HG02678 (cell line): Measurements from ENCODE around the gene ZNRF3.
"Not testable (repeated sequence)": the region's sequence is repeated elsewhere in the genome, so short reads cannot be mapped to it uniquely, and the experiment has no call there.

Experiments
- ATAC-seq: cut with Tn5 transposase; IDR thresholded peaks from one replicate; pipeline ENCODE4 v1.9.1; 2021; ENCODE audit warnings: mild to moderate bottlenecking, moderate library complexity; ENCODE audit not compliant: unreplicated experiment

Gene ZNRF3

DNA sequence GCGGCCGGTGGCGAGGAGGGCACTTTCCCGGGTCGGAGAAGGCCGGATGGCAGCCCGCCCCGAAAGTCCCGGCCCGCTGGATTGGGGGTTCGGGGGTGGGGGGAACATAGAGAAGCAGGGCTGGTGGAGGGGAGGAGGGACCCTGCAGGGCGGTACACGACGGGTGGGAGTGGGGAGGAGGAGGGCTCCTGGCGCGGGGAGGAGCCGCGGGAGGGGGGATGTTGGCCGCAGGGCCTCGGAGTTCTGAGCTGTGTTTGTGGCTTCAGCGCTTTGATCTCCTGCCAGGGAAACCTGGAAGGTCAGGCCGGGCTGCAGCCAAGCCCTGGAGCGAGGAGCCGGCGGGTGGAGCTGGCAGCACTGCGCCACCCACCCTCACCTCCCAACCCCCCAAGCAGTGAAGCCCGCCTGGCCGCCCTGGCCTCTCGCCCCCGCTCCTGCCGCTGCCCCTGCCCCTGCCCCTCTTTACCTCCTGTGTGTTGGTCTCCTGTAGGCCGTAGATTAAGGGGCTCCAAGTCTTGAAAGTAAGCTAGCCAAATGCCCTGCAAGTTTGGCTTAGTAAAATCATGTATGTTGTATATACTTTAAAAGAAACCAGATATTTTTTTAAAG, 147.3 kb downstream of the ZNRF3 start:
- ATAC-seq, result no peak

DNA sequence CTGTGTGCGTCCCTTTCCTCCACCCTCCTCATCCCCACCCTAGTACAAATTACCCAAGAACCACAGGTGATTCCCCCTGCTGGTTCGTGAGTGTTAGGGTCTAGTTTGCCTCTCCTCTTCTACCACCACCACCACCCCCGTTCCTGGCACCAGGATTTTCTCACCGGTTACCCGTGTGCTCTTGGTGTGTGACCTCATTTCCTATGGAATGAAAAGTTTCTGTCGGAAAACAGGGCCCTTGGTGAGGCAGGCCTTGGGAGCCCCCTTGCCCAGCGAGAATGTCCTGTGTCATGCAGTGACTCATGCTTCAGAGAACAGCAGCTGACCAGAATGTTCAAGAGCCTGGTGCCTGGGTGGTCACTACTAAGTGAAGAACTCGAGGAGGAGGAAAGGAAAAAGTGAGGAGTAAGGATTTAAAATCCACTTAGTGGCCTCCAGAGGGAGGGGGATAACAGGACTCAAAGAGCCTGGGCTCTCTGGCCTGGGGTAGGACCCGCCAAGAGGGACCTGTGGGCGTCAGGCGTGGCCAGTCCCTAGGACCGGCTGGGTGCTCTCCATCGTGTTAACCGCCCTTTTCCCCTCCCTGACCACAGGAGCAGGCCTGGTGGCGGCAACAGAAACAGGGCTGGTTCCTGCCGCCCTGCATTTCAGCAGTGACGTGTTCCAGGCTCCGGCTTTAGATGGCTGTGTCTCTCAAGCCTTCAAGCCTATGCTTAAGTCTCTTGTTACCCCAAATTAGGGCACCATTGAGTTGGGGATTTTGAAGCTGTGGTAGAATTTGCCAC, 148.0 kb downstream of the ZNRF3 start:
- no peak for ATAC-seq

DNA sequence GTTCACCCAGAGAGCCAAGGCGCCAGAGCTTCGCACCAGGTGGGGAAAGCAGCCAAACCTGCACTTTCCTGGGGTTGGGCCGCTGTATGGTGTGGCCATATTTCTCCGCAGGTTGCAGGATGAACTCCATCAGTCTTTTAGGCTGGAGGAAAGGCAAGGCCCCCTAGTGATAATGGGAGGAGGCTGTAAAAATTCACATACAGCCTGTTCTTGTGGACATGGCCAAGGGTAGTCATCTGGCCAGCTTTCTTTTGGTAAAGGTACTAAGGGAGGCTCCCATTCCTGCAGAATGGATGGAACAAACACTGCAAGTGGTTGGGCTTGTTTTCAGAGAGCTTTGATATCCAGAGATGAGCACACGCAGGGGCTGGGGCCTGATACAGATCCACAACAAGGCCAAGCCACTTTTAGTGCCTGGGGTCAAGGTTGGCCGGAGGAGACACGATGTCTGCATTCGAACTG, 148.7 kb downstream of the ZNRF3 start:
- ATAC-seq, result no peak

DNA sequence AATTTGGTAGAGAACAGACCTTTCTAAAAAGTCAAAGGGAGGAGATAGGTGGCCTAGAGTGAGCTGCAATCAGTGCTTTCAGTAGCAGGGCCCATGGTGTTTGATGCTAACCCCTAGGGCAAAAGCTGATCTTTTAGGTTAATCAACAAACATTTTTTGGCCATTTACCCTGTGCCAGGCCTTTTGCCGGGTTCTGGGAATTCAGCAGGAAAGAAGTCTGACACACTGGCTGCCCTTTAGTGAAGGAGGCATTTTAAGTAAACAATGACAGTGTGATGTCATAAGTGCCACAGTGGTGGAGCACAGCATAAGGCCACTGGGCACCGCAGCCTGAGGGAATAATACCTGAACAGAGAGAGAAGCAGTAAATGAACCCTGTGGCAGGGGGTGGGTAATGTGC, 149.2 kb downstream of the ZNRF3 start:
- no peak for ATAC-seq

DNA sequence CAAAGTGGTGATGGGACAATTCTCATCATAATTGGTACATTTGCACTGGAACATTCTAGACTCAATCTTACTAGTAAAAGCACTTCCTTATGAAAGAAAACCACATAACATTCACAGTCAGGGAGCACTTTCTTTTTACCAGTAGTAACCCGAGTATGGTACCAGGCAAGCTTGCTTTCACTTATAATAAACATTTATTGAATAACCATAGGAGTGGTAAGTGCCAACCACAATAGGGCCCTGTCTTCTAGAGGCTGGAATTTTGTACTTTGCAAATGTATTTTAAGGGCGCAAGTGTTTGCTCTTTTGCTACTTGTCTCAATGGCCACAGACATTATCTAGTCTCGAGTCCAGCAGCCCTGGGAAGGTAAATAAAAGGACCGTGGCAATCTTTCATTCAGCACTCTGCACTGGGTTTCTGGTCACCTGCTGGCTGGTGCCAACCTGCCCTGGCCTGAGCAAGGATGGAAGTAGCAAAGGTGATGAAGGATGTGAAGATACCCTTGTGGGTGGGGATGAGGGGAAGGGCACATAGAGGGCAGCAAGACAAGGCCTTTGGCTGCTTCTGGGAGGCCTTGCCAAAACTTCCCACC, 154.1 kb downstream of the ZNRF3 start:
- ATAC-seq, result no peak

DNA sequence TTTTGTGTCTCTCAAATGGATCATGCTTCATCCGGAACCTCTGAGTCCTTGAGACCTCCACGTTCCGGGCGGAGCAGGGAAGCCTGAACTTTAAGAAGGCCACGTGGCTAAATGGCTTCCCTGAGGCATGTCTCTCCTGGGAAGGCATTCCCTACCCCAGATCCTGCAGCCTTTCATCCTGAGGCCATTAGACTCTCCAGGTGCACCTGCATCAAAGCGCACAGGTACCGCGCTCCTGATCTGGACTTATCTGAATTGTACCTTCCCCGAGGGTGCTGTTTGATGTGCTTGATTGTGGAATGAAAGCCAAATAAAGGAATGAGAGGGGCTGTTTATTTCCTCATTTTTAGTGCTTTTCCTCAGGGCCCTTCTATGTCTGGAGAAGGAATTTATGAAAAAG, 155.8 kb downstream of the ZNRF3 start:
- no peak for ATAC-seq

DNA sequence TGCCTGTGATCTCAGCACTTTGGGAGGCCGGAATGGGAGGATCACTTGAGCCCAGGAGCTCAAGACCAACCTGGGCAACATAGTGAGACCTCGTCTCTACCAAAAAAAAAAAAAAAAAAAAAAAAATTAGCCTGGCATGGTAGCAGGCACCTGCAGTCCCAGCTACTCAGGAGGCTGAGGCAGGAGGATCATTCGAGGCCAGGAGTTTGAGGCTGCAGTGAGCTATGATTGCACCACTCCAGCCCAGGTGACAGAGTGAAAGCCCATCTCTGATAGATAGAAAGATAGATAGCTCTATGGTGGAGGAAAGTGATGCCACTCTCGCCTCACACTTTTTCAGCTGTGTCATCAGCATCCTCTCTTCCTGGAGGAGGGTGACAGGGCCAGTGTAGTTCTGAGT, 156.3 kb downstream of the ZNRF3 start:
- not testable (repeated sequence) for ATAC-seq

DNA sequence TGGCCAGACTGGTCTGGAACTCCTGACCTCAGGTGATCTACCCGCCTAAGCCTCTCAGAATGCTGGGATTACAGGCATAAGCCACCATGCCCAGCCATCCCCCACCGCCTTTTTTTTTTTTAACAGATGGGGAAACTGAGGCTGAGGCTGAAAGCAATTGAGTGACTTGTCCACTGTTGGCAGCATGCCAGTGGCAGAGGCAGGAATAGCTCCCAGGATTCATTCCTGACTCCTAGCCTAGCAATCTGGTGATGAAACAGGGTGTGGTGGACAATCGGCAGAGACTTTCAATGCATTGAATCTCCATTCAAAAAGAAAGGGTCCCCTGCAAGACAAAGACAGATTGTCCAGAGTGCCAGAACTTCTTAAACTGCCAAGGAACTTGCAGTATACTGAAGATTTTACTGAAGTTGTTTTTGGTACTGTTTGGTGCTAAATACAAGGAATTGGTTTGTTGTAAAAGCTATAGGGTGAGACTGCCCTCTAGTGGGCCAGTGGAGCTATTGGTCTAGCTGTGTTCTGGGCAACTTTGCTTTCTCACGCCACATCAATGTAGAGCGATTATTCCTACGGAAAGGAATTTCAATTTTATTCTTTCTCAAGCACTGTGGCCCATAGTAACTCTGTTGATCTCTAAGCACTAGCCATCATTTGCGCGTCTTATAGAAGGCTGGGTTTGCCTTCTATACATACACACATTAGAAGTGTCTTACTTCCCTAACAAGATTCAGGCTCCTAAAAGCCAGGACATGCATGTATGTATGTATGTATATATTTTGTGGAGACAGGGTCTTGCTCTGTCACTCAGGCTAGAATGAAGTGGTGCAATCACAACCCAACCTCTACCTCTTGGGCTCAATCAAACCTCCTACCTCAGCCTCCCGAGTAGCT, 157.3 kb downstream of the ZNRF3 start:
- no peak for ATAC-seq

DNA sequence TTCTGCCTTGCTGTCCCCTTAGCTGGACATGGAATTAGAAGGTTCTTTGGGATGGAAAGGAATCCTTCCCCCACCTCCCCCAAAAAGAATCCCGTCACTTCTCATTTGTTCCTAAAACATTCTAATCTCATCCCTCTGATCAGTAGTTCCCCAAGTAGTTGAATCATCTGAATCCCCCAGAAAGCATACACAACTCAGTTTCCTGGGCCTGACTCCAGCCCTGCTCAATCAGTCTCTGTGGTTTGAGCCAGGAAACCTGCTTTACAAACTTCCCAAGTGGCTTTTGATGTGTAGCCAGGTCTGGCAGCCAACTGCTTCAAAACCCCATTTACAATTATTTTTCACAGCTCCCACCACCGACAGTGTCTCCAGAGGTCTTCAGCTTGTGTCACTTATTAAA, 158.0 kb downstream of the ZNRF3 start:
- ATAC-seq, result no peak

DNA sequence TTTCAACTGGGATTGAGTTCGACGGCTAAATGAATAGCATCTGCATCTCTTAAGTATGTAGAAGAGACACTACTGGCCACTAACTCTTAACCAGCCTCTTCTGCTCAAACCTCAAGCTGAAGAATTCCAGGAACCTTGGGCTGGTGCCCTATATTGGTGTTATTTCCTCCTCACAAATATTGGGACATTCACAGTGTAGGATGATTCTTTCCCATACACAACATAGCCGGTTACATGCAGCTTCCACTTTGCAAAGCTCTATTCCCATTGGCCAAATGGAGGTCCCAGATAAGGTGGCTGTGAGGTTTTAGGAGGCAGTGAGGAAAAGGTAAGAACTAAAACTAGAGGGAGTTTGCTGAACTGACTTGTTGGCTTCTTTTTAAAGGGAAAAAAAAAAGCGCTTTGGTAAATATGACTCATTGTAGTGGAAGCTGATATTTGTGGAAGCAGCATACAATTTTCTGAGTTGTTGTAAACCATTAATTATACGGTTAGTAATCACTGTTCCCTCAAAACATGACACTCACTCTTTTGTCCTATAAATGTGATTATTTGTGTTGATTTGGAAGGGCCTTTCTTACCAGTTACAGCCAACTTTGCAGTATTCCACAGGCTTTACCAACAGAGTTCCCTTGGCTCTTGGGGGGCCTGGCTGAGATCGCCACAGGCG, 160.7 kb downstream of the ZNRF3 start:
- ATAC-seq, result no peak

DNA sequence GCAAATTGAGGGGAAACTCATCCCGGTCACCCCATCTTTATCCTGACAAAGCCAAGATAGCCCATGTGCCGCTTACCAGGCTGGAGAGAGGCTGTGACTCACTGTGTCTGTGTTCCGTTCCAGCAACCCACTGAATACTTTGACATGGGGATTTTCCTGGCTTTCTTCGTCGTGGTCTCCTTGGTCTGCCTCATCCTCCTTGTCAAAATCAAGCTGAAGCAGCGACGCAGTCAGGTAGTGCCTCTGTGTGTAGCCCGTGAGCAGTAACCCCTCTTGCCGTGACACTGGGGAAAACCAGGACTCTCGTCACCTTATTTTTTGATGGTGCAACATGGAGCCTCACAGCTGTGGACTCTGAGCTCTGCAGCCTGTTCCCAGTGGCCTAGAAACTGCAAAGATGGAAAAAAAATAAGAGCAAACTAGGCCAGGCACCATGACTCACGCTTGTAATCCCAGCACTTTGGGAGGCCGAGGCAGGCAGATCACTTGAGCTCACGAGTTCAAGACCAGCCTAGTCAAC, 161.3 kb downstream of the ZNRF3 start:
- ATAC-seq, result no peak

DNA sequence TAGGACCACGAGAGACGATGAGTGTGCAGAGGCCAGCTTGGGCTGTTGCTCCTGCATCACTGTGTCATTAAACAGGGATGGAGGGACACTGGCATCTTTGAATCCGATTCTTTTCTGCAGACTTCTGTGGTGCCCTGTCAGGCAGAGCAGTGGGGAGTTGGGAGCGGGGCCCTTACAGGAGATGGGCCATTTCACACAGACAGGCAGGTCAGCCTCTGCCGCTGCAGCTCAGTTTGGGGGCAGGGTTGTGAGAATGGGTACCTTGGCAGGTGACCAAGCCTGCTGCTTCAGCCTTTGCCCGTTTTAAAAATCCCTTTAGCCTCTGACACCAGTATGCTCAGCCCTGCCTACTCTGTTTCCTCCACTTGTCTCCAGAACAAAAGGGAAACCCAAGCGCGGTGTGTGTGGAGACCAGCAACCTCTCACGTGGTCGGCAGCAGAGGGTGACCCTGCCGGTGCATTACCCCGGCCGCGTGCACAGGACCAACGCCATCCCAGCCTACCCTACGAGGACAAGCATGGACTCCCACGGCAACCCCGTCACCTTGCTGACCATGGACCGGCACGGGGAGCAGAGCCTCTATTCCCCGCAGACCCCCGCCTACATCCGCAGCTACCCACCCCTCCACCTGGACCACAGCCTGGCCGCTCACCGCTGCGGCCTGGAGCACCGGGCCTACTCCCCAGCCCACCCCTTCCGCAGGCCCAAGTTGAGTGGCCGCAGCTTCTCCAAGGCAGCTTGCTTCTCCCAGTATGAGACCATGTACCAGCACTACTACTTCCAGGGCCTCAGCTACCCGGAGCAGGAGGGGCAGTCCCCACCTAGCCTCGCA, 165.7 kb downstream of the ZNRF3 start:
- no peak for ATAC-seq

DNA sequence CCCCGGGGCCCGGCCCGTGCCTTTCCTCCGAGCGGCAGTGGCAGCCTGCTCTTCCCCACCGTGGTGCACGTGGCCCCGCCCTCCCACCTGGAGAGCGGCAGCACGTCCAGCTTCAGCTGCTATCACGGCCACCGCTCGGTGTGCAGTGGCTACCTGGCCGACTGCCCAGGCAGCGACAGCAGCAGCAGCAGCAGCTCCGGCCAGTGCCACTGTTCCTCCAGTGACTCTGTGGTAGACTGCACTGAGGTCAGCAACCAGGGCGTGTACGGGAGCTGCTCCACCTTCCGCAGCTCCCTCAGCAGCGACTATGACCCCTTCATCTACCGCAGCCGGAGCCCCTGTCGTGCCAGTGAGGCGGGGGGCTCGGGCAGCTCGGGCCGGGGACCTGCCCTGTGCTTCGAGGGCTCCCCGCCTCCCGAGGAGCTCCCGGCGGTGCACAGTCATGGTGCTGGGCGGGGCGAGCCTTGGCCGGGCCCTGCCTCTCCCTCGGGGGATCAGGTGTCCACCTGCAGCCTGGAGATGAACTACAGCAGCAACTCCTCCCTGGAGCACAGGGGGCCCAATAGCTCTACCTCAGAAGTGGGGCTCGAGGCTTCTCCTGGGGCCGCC, 166.4 kb downstream of the ZNRF3 start:
- ATAC-seq, result no peak

DNA sequence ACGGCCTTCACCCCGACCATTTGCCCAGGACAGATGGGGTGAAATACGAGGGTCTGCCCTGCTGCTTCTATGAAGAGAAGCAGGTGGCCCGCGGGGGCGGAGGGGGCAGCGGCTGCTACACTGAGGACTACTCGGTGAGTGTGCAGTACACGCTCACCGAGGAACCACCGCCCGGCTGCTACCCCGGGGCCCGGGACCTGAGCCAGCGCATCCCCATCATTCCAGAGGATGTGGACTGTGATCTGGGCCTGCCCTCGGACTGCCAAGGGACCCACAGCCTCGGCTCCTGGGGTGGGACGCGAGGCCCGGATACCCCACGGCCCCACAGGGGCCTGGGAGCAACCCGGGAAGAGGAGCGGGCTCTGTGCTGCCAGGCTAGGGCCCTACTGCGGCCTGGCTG, 167.1 kb downstream of the ZNRF3 start:
- no peak for ATAC-seq

DNA sequence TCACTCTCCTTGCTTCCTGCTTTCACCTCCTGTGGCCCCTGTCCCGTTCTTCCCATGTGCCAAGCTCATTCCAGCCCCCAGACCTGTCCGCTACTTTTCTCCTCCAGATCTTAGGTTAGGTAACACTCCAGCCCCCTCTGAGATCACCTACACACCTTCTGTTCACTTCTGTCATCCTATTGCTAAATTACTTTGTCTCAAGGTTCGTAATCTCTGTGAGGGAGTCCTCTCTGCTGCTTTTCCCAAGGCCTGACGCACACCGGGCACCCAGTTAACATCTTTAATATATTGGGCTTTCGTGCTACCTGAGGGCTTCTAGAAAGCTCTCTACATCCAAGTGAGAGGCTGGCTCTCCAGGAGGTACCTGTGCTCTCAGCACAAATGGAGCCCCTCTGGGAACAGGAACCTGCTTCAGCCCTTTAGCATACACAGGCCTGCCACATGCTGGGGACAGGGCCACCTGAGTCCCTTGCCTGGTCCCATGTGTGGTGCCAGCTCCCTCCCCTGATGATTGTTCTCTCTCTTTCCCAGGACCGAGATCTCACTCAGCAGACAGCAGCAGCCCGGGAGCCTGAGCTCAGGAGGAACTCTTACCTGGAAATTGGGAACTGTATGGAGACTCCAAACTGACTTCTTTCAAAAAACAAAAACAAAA, 169.8 kb downstream of the ZNRF3 start:
- ATAC-seq, result no peak

DNA sequence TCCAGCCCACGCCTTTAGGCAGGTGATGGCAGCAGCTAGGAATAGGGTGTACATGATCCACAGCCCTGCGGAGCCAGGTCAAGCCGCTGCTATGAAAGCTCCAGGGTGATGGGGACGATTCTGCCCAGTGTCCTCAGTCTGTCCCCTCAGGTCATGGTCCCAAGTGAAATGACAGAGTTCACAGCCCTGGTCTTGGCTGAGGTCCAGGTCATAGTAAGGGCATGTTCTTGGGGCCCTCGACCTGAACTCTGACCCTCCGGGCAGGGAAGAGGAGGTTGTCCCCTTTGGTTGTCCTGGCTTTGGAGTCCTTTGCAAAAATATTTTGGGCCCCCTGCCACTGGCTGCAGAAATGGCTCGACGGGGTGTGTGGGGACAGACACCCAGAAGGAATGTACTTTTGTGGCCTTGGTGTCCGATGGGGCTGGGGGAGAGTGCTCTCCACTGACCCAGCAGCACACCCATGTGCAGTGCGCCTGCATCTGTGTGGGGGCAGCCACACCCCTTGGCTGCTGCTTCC, 170.9 kb downstream of the ZNRF3 start:
- ATAC-seq, result no peak

DNA sequence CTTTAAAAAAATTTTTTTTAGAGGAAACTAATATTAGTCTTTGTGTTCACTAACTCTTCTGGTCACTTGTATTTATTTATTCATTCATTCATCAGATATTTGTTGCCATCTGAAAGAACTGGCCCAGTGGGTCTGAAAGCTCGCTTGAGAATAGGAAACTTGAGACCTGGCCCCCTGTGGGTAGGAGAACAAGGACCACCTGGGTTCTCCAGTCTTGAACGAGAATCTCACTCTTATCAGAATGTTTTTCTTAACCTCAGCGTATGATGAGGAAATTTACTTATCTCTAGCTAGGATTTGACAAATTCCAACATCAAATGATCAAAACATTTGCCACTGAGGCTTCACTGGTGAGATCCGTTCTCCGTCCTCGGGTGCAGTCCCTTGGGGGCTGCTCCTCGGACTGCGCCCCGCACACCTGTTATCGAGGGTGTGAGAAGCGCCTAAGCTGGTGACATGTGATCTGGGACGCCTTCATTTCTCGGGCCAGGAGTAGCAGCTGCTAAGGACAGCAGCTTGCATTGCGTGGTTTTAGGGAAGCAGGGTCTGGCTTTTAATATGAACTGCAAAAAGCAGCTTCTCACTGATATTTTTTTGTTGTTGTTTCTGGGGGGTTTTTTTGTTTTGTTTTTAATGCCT, 171.9 kb downstream of the ZNRF3 start:
- no peak for ATAC-seq

DNA sequence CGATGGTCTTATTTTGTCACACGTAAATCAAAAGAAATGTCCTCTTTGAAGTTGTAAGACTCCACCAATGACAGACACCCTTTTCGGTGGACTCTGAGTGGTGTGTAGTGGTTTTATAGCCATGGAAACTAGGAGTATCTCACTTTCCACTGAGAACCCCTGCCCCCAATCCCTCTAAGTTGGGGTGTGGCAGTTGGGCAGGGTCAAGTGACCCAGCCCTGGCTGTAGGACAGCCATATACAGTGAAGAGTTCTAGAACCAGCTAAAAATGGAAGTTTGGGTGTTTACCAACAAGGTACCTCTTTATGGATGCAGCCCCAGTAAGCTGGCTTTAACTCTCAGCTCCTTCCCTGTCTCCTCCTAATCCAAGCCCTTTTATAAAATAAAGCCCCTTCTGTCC, 173.1 kb downstream of the ZNRF3 start:
- no peak for ATAC-seq
